ENCODE results near the gene SOX5. TPM values are rescaled to one million over a fixed set of nuclear protein-coding genes. Genes with fewer than 3 reads are reported as not detected.

The SOX5 gene
- total RNA-seq, 1 donor from 2014 or later: 11.1 TPM

GRCh38 chr12:23542187-23542586 lies 407.3 kb downstream of the SOX5 start:
- Mint-ChIP-seq H3K36me3 (ENCODE audit: low read depth) (peaks cover 5% of the 10 kb centered on the region), H3K4me3 (ENCODE audit: unreplicated experiment) (no peak overlapping the region), H3K27me3 (ENCODE audit: low read depth) (no peaks in the 10 kb centered on the region), H3K27ac (ENCODE audit: unreplicated experiment) (no peak overlapping the region), H3K4me1 (ENCODE audit: low read depth) (peaks cover 12% of the 10 kb centered on the region), H3K9me3 (ENCODE audit: low read depth) (no peaks in the 10 kb centered on the region)
- TF ChIP-seq, protein P1, sequence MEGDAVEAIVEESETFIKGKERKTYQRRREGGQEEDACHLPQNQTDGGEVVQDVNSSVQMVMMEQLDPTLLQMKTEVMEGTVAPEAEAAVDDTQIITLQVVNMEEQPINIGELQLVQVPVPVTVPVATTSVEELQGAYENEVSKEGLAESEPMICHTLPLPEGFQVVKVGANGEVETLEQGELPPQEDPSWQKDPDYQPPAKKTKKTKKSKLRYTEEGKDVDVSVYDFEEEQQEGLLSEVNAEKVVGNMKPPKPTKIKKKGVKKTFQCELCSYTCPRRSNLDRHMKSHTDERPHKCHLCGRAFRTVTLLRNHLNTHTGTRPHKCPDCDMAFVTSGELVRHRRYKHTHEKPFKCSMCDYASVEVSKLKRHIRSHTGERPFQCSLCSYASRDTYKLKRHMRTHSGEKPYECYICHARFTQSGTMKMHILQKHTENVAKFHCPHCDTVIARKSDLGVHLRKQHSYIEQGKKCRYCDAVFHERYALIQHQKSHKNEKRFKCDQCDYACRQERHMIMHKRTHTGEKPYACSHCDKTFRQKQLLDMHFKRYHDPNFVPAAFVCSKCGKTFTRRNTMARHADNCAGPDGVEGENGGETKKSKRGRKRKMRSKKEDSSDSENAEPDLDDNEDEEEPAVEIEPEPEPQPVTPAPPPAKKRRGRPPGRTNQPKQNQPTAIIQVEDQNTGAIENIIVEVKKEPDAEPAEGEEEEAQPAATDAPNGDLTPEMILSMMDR (IDR thresholded peaks at IDR 0.05): no peak
- DNase-seq (ENCODE audit: low spot score): no peak

DNA sequence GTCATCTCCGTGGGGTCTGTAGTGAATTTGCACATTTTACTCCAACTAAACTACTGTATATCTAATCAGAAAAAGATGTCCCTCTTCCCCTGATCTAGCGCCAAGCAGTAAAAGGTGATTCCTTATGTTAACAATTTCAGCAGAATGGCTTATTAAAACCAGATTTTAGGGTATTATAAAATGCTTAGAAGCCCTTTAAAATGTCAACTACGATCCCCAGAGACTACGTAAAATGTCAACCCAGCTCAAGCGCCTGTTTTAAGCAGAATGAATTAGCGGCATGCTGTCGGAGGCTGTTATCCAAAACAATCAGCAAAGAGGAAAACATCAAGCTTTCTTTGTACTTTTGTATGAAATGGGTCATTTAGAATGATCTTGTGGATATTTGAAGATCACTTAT lies 408.9 kb downstream of the SOX5 start:
- Mint-ChIP-seq H3K4me3 (ENCODE audit: unreplicated experiment) (no peak overlapping the region), H3K36me3 (ENCODE audit: low read depth) (peaks cover 3% of the 10 kb centered on the region), H3K27ac (ENCODE audit: unreplicated experiment) (no peak overlapping the region), H3K9me3 (ENCODE audit: low read depth) (no peaks in the 10 kb centered on the region), H3K27me3 (ENCODE audit: low read depth) (no peaks in the 10 kb centered on the region), H3K4me1 (ENCODE audit: low read depth) (no peaks in the 10 kb centered on the region)
- TF ChIP-seq, protein P1 (IDR thresholded peaks at IDR 0.05): no peak
- DNase-seq (ENCODE audit: low spot score): no peak

DNA sequence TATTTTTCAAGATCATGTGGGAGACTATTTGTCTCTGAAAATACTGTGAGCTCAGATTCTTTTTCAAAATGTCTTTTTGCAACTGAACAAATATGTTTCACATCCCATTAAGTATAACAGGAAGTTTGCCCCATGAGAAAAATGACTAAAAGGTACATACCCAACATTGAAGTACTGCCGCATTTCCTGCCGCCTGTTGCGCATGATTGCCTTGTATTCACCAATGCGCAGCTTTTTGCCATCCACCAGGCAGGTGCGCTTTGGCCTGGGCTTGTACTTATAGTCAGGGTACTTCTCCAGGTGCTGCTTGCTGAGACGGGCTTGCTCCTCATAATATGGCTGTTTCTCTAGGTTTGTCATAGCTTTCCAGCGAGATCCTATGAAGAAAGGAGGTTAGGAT lies 413.2 kb downstream of the SOX5 start:
- Mint-ChIP-seq H3K4me1 (ENCODE audit: low read depth) (no peaks in the 10 kb centered on the region), H3K27ac (ENCODE audit: unreplicated experiment) (no peak overlapping the region), H3K9me3 (ENCODE audit: low read depth) (no peaks in the 10 kb centered on the region), H3K36me3 (ENCODE audit: low read depth) (peaks cover 2% of the 10 kb centered on the region), H3K4me3 (ENCODE audit: unreplicated experiment) (no peak overlapping the region), H3K27me3 (ENCODE audit: low read depth) (no peaks in the 10 kb centered on the region)
- TF ChIP-seq, protein P1 (IDR thresholded peaks at IDR 0.05): no peak
- DNase-seq (ENCODE audit: low spot score): no peak

DNA sequence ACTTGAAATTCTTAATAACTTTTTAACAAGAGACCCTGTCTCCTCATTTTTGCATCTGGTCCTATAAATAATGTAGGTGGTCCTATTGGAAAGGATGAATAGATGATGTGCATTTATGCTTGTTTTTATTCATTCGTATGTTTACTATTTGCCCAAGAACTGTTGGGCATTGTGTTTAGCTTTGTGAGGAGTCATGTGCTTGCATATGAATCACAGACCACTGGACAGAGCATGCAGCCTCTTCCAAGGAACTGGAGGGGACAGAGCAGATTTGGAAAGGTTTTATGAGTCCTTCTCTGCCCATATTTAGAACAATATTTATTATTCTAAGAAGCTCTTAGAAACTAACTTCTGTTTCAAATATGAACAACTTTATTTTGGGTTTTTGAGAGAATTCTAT lies 414.0 kb downstream of the SOX5 start:
- no peak overlapping the region for H3K4me3 Mint-ChIP-seq (ENCODE audit: unreplicated experiment)
- H3K36me3 Mint-ChIP-seq (ENCODE audit: low read depth): peaks cover 2% of the 10 kb centered on the region
- no peaks in the 10 kb centered on the region for H3K27me3 Mint-ChIP-seq (ENCODE audit: low read depth)
- no peaks in the 10 kb centered on the region for H3K9me3 Mint-ChIP-seq (ENCODE audit: low read depth)
- no peak for DNase-seq (ENCODE audit: low spot score)
- peaks cover 4% of the 10 kb centered on the region for H3K4me1 Mint-ChIP-seq (ENCODE audit: low read depth)
- TF ChIP-seq, protein P1 (IDR thresholded peaks at IDR 0.05): no peak
- no peak overlapping the region for H3K27ac Mint-ChIP-seq (ENCODE audit: unreplicated experiment)

DNA sequence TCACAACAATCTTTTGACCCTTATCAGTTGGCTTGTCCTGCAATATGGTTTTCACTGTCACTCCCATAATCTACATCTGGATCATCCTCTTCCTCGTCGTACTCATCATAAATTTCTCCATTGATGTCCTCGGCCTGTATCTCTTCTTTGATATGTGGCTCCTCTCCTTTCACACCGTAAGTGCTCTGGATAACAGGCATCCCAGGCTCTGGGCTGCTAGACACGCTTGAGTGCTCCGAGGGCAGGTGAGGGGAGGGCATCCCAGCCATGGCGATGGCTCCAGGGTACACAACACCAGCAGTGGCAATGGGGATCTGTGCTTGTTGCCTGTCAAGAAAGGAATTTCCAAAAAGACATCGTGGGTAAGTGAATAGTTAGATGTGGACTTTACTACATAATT lies 415.3 kb downstream of the SOX5 start:
- Mint-ChIP-seq H3K4me1 (ENCODE audit: low read depth) (peaks cover 4% of the 10 kb centered on the region), H3K9me3 (ENCODE audit: low read depth) (no peaks in the 10 kb centered on the region), H3K27me3 (ENCODE audit: low read depth) (no peaks in the 10 kb centered on the region), H3K27ac (ENCODE audit: unreplicated experiment) (no peak overlapping the region), H3K4me3 (ENCODE audit: unreplicated experiment) (no peak overlapping the region), H3K36me3 (ENCODE audit: low read depth) (peaks cover 2% of the 10 kb centered on the region)
- TF ChIP-seq, protein P1 (IDR thresholded peaks at IDR 0.05): no peak
- peak; percentile 47 for DNase-seq (ENCODE audit: low spot score)

Data from chondrocyte (in vitro differentiated cells).